Measurements from ENCODE around the gene NCOA3. TPM values are rescaled to one million over a fixed set of nuclear protein-coding genes. Genes with fewer than 3 reads are reported as not detected.

NCOA3 gene
- total and polyA plus RNA-seq, 2 of the 8 experiments (the other 6 are each of a cell fraction or from before 2014, with no cell fraction given) = 7.9 to 24.7 TPM

DNA sequence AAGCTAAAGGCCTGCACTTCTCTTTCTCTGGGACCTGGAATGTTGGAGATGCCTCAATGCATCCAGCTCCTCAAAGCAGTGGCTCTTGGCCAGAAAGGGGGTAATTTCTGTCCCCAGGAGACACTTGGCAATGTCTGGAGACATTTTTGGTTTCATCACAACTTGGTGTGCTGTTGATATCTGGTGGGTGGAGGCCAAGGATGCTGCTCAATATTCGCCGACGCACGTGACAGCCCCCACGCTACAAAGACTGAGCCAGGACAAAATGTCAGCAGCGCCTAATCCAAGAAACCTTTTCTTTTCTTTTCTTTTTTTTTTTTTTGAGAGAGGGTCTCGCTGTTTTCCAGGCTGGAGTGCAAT, 203.8 kb downstream of the NCOA3 start:
- H3K27ac ChIP-seq (ENCODE audit: low read depth, low read length) = no peak overlapping the region
- no peak overlapping the region for H4K8ac ChIP-seq (ENCODE audit: extremely low read depth, insufficient read depth, low read length)
- DNase-seq (ENCODE audit: low read depth in 1 of 2, low spot score in 2 of 2) (no peak), FAIRE-seq (no peak)
- no peak overlapping the region for H2BK20ac ChIP-seq (ENCODE audit: low read length)
- no peak overlapping the region for H2BK15ac ChIP-seq (ENCODE audit: low read length)
- no peak overlapping the region for H3K23ac ChIP-seq (ENCODE audit: insufficient read length)
- H3K4me1 ChIP-seq (replicated peaks in 1 of 4; ENCODE audit: control insufficient read depth in 3 of 4, insufficient read depth in 4 of 4, low read length in 3 of 4) = no peaks in the 10 kb centered on the region
- H3K4me2 ChIP-seq (ENCODE audit: insufficient read depth in 1 of 2, low read depth in 2 of 2, low read length in 2 of 2) = no peak overlapping the region
- no peak overlapping the region for H2BK5ac ChIP-seq (ENCODE audit: low read depth, low read length)
- H3K9ac ChIP-seq (replicated peaks in 1 of 4; ENCODE audit: extremely low read depth in 1 of 4, low read depth in 3 of 4, low read length in 3 of 4) = no peak overlapping the region
- no peaks in the 10 kb centered on the region for H3K9me3 ChIP-seq (ENCODE audit: insufficient read depth in 2 of 2, low read depth in 1 of 2, low read length in 1 of 2)
- H3K4ac ChIP-seq (replicated peaks; ENCODE audit: insufficient read length, low read depth, low read length) = no peak overlapping the region
- H3K79me2 ChIP-seq (ENCODE audit: control insufficient read depth in 1 of 2, insufficient read depth in 2 of 2, low read length in 2 of 2) = no peaks in the 10 kb centered on the region
- H2AK5ac ChIP-seq (ENCODE audit: low read depth, low read length) = no peak overlapping the region
- H3K4me3 ChIP-seq (ENCODE audit: extremely low read depth in 1 of 4, insufficient read depth in 2 of 4, low read depth in 3 of 4, low read length in 4 of 4) = no peak overlapping the region
- no peaks in the 10 kb centered on the region for H4K20me1 ChIP-seq (replicated peaks in 1 of 2; ENCODE audit: control insufficient read depth in 1 of 2, insufficient read depth in 2 of 2, low read length in 2 of 2)
- 81% methylated on average over 6 of the region's 7 CpGs; no CpG with 5 or more reads in 1 of the 2 experiments for WGBS, 2 experiments (ENCODE audit: extremely low coverage in 1 of 2, insufficient coverage in 1 of 2, insufficient read length in 1 of 2, insufficient replicate concordance in 2 of 2, low coverage in 1 of 2, low lambda C conversion rate in 2 of 2, missing lambda C conversion rate in 1 of 2)
- no peak overlapping the region for H3K56ac ChIP-seq (replicated peaks; ENCODE audit: insufficient read length, low read depth, low read length)
- H3K36me3 ChIP-seq (ENCODE audit: control insufficient read depth in 2 of 4, insufficient read depth in 4 of 4, low read length in 3 of 4) = no peaks in the 10 kb centered on the region
- no peaks in the 10 kb centered on the region for H3K27me3 ChIP-seq (replicated peaks in 1 of 4; ENCODE audit: control insufficient read depth in 3 of 4, extremely low read depth in 1 of 4, insufficient read depth in 3 of 4, low read length in 3 of 4)
- no peak overlapping the region for H2AFZ ChIP-seq (ENCODE audit: low read length)
- no peak overlapping the region for H2BK120ac ChIP-seq (replicated peaks; ENCODE audit: low read depth, low read length)
- no peak for TF ChIP-seq TAF1 (IDR thresholded peaks at IDR 0.05; ENCODE audit: low read depth, low read length)
- no peak for TF ChIP-seq HDAC6 (IDR thresholded peaks at IDR 0.05; ENCODE audit: low read depth, low read length)
- no peak for TF ChIP-seq SP1 (IDR thresholded peaks at IDR 0.05; ENCODE audit: low read depth, low read length)
- TF ChIP-seq GABPA (IDR thresholded peaks at IDR 0.05; ENCODE audit: borderline replicate concordance, insufficient read depth, low read length) = no peak
- TF ChIP-seq SIX5 (IDR thresholded peaks at IDR 0.05; ENCODE audit: low read depth, low read length) = no peak
- TF ChIP-seq GTF2F1 (IDR thresholded peaks at IDR 0.05; ENCODE audit: borderline replicate concordance, low read depth, low read length) = no peak
- TF ChIP-seq SRF (IDR thresholded peaks at IDR 0.05; ENCODE audit: low read depth, low read length) = no peak
- ChIA-PET POLR2A (ENCODE audit: partially characterized antibody) (interaction anchor here (0.7 kb wide), 1 partner anchor 221 kb away, joined by 3 read pairs; no protein-coding TSS in a partner anchor), CTCF (ENCODE audit: partially characterized antibody) (interaction anchor here (2.4 kb wide), 1 partner anchor 28 kb away, joined by 10 read pairs; no protein-coding TSS in a partner anchor)
- H3K18ac ChIP-seq (ENCODE audit: extremely low read depth, low read length) = no peak overlapping the region
- no peaks in the 10 kb centered on the region for H3K79me1 ChIP-seq (ENCODE audit: low read depth, low read length)
- H3K14ac ChIP-seq (ENCODE audit: insufficient read length) = no peak overlapping the region
- H2BK12ac ChIP-seq (ENCODE audit: low read depth, low read length) = no peak overlapping the region
- no peak overlapping the region for H4K5ac ChIP-seq (ENCODE audit: insufficient read length, low read depth, low read length)
- H4K91ac ChIP-seq (replicated peaks; ENCODE audit: insufficient read length, low read length) = no peak overlapping the region
- H3K23me2 ChIP-seq (ENCODE audit: low read depth, low read length) = no peaks in the 10 kb centered on the region
